ENCODE data around the gene ACVR1B. TPM values are rescaled to one million over a fixed set of nuclear protein-coding genes. Genes with fewer than 3 reads are reported as not detected.

ACVR1B gene
- total RNA-seq, 1 donor from 2014 or later, result 23.6 TPM

- no peaks in the 10 kb centered on the region for H3K27me3 ChIP-seq
- H3K27ac ChIP-seq, result no peak overlapping the region
- DNase-seq (ENCODE audit: extremely low spot score in 2 of 2), result peak in 1 of 2 donors; percentile 60
- H3K9me3 ChIP-seq, result peaks cover 6% of the 10 kb centered on the region
- H3K36me3 ChIP-seq, result no peaks in the 10 kb centered on the region
- peaks cover 20% of the 10 kb centered on the region for H3K4me1 ChIP-seq
- no peak for TF ChIP-seq POLR2A (IDR thresholded peaks at IDR 0.05)
- H3K4me3 ChIP-seq, result no peak overlapping the region
- intact Hi-C loops (cut with DNase I), result no loop called here
Observed at GRCh38 chr12:51943346-51943745, 8.2 kb upstream of the ACVR1B start.

- DNase-seq (ENCODE audit: extremely low spot score in 2 of 2), result no peak
- no peaks in the 10 kb centered on the region for H3K36me3 ChIP-seq
- no peak for TF ChIP-seq POLR2A (IDR thresholded peaks at IDR 0.05)
- H3K4me1 ChIP-seq, result peaks cover 20% of the 10 kb centered on the region
- intact Hi-C loops (cut with DNase I), result no loop called here
- H3K9me3 ChIP-seq, result peaks cover 6% of the 10 kb centered on the region
- no peaks in the 10 kb centered on the region for H3K27me3 ChIP-seq
- H3K27ac ChIP-seq, result no peak overlapping the region
- no peak overlapping the region for H3K4me3 ChIP-seq
Observed at GRCh38 chr12:51944608-51945233, 6.8 kb upstream of the ACVR1B start.

- peak in 1 of 2 donors; percentile 56 for DNase-seq (ENCODE audit: extremely low spot score in 2 of 2)
- Histone ChIP-seq H3K4me3 (no peak overlapping the region), H3K27ac (no peak overlapping the region), H3K27me3 (no peaks in the 10 kb centered on the region), H3K4me1 (peaks cover 5% of the 10 kb centered on the region), H3K9me3 (peaks cover 6% of the 10 kb centered on the region), H3K36me3 (no peaks in the 10 kb centered on the region)
- intact Hi-C loops (cut with DNase I), result no loop called here
- no peak for TF ChIP-seq POLR2AphosphoS5 (IDR thresholded peaks at IDR 0.05; ENCODE audit: insufficient read depth in 1 of 2, low read depth in 1 of 2)
- TF ChIP-seq CTCF (IDR thresholded peaks at IDR 0.05), result no peak
- TF ChIP-seq POLR2A (IDR thresholded peaks at IDR 0.05), result no peak
Observed at GRCh38 chr12:51947246-51947996, 4.1 kb upstream of the ACVR1B start.

GRCh38 chr12:51948066-51948465 is 3.4 kb upstream of the ACVR1B start:
- Histone ChIP-seq H3K36me3 (no peaks in the 10 kb centered on the region), H3K27me3 (no peaks in the 10 kb centered on the region), H3K4me1 (peaks cover 10% of the 10 kb centered on the region), H3K4me3 (no peak overlapping the region), H3K9me3 (peaks cover 6% of the 10 kb centered on the region), H3K27ac (no peak overlapping the region)
- TF ChIP-seq POLR2A (IDR thresholded peaks at IDR 0.05), result no peak
- no peak for TF ChIP-seq CTCF (IDR thresholded peaks at IDR 0.05)
- TF ChIP-seq POLR2AphosphoS5 (IDR thresholded peaks at IDR 0.05; ENCODE audit: insufficient read depth in 1 of 2, low read depth in 1 of 2), result no peak
- intact Hi-C loops (cut with DNase I), result no loop called here
- peak in 1 of 2 donors; percentile 64 for DNase-seq (ENCODE audit: extremely low spot score in 2 of 2)

GRCh38 chr12:51949342-51950030 is 2.0 kb upstream of the ACVR1B start:
- Histone ChIP-seq H3K9me3 (peaks cover 5% of the 10 kb centered on the region), H3K4me1 (peaks cover 24% of the 10 kb centered on the region), H3K4me3 (no peak overlapping the region), H3K36me3 (no peaks in the 10 kb centered on the region), H3K27ac (no peak overlapping the region), H3K27me3 (no peaks in the 10 kb centered on the region)
- DNase-seq (ENCODE audit: extremely low spot score in 2 of 2), result peak in 1 of 2 donors; percentile 76
- TF ChIP-seq POLR2AphosphoS5 (IDR thresholded peaks at IDR 0.05; ENCODE audit: insufficient read depth in 1 of 2, low read depth in 1 of 2), result no peak
- TF ChIP-seq POLR2A (IDR thresholded peaks at IDR 0.05), result no peak
- no peak for TF ChIP-seq CTCF (IDR thresholded peaks at IDR 0.05)
- intact Hi-C loops (cut with DNase I), result no loop called here

Measured in vagina (tissue), 2 donors.